ENCODE measurements around the gene TLR9. TPM values are rescaled to one million over a fixed set of nuclear protein-coding genes. Genes with fewer than 3 reads are reported as not detected.

TLR9 gene
- total and polyA plus RNA-seq, 12 donors, result 0.06 to 0.46 (median 0.28) TPM; not detected in 3

DNA sequence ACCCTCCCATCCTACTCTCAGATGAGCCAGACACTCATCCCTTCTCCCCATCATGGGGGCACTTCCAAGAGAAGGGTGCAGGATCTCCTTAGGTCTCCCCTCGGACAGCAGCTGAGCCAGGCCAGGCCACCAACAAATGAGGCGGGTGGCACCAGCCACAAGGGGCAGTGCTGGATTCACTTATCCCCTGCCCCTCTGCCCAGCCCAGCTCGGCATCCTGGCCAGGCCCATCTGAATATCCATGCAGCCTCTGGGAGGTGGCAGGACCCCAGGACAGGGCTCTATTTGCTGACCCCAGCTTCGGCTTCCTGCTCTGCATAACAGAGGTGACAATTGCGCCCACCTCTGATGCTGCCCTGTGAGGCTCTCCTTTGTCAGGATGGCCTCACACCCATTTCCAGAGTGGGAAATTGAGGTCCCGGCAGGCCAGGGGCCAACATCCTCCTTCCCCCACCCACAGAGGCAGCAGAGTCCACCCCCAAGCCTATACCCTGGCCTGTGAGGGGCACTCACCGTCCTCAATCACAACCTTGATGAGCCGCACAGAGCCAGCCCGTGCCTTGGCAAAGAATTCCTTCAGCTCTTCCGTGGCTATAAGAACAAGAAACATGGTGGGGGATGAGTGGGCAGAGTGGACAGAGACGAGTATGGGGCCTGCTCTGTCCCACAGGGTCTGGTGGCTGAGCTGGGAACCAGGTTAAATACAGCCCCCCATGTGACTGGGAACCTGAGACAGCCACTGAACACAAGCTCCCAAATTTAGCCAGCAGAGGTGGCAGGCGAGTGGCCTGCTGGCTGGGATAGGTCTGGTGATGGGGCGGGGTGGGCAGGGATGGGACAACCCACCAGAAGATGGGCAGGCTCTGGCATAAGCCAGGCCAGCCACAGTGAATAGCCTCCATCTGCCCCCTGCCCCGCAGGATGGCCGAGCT is 9.3 kb upstream of the TLR9 start:
- 59 to 73% methylated on average over 15 of the region's 15 CpGs for WGBS, 2 donors
- ATAC-seq (peak; percentile 1 to 55 (median 28)), DNase-seq (peak in 1 of 2 donors; percentile 69)
- Histone ChIP-seq H3K4me1 (peaks cover 25 to 74% (median 60%) of the 10 kb centered on the region in 9 donors), H3K4me3 (peak overlapping the region in 9 of 10 donors; percentile 18 to 50 (median 41)), H3K9me3 (no peaks in the 10 kb centered on the region), H3K36me3 (peaks cover 0 to 58% (median 32%) of the 10 kb centered on the region in 9 donors), H3K27ac (peak overlapping the region; percentile 24 to 96 (median 92)), H3K27me3 (no peaks in the 10 kb centered on the region)
- TF ChIP-seq, protein P1, sequence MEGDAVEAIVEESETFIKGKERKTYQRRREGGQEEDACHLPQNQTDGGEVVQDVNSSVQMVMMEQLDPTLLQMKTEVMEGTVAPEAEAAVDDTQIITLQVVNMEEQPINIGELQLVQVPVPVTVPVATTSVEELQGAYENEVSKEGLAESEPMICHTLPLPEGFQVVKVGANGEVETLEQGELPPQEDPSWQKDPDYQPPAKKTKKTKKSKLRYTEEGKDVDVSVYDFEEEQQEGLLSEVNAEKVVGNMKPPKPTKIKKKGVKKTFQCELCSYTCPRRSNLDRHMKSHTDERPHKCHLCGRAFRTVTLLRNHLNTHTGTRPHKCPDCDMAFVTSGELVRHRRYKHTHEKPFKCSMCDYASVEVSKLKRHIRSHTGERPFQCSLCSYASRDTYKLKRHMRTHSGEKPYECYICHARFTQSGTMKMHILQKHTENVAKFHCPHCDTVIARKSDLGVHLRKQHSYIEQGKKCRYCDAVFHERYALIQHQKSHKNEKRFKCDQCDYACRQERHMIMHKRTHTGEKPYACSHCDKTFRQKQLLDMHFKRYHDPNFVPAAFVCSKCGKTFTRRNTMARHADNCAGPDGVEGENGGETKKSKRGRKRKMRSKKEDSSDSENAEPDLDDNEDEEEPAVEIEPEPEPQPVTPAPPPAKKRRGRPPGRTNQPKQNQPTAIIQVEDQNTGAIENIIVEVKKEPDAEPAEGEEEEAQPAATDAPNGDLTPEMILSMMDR (IDR thresholded peaks at IDR 0.05), result peak in 5 of 9 donors; percentile 16 to 43 (median 29)
- intact Hi-C loops (cut with DNase I), result loop anchor here in 7 of 10 donors (5.0 to 10.0 kb wide), 7 partner anchors 38 to 220 kb away; partner anchors contain the start of genes WDR82 (in 5 of the 7), GLYCTK (in 1 of the 7), NISCH (in 1 of the 7) and TNNC1 (in 1 of the 7)

DNA sequence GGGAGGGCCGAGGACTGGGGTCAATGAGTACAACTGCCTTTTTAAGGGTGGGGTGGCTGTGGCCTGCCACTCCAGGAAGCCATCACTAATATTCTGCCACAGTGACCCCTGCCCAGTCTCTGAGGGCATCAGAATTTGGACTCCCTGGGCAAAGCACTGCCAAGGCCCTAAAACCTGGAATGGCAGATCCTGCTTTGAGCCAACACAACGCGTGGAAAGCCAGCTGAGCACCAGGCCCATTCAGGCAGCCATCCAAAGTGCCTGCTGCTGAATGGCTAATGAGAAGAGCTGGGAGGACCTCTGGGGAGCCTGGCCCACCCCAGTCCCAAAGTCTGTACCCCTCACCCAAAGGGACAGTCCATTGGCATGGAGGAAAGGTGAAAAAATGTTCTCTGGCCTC is 8.5 kb upstream of the TLR9 start:
- Histone ChIP-seq H3K4me3 (peak overlapping the region in 8 of 10 donors; percentile 19 to 50 (median 42)), H3K27me3 (no peaks in the 10 kb centered on the region), H3K9me3 (no peaks in the 10 kb centered on the region), H3K36me3 (peaks cover 0 to 67% (median 40%) of the 10 kb centered on the region in 9 donors), H3K4me1 (peaks cover 25 to 71% (median 57%) of the 10 kb centered on the region in 9 donors), H3K27ac (peak overlapping the region; percentile 24 to 96 (median 92))
- ATAC-seq, result peak in 7 of 8 donors; percentile 4 to 49 (median 20)
- TF ChIP-seq, protein P1 (IDR thresholded peaks at IDR 0.05), result no peak
- WGBS, 2 donors, result 44 to 69% methylated on average over 3 of the region's 3 CpGs
- peak in 1 of 2 donors; percentile 73 for DNase-seq
- intact Hi-C loops (cut with DNase I), result loop anchor here in 4 of 10 donors (2.0 to 10.0 kb wide), 6 partner anchors 43 to 221 kb away; partner anchors contain the start of genes NISCH (in 1 of the 4), TNNC1 (in 1 of the 4) and WDR82 (in 1 of the 4)

DNA sequence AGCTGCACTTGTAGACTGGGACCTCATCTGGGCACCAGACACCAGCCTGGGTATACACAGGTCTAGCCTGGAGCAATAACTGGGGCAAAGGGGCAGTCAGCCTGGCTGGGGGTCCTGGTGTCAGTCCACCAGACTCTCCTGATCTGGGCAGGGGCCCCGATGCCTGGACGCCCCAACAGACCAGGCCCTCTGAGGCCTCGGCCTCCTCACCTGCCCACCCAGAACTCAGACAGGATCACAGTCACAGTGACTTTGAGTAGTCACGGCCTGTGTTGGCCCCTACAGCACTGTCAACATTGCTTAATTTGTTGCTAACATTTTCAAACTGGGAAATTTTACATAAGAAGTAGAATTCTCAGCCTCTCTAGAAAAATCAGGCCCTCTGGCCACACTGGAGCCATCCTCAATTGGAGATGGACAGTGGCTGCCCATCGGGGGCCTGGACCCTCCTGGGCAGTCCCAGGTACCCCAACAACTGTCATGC is 7.7 kb upstream of the TLR9 start:
- no peaks in the 10 kb centered on the region for H3K27me3 ChIP-seq
- H3K36me3 ChIP-seq, result peaks cover 0 to 75% (median 48%) of the 10 kb centered on the region in 9 donors
- peak overlapping the region in 9 of 10 donors; percentile 44 to 96 (median 93) for H3K27ac ChIP-seq
- WGBS, 2 donors, result 89 to 91% methylated on average over 5 of the region's 5 CpGs
- no peaks in the 10 kb centered on the region for H3K9me3 ChIP-seq
- ATAC-seq (no peak), DNase-seq (no peak)
- peak overlapping the region in 7 of 10 donors; percentile 25 to 49 (median 38) for H3K4me3 ChIP-seq
- intact Hi-C loops (cut with DNase I), result loop anchor here in 4 of 10 donors (2.0 to 10.0 kb wide), 6 partner anchors 44 to 222 kb away; partner anchors contain the start of genes NISCH (in 1 of the 4), TNNC1 (in 1 of the 4) and WDR82 (in 1 of the 4)
- TF ChIP-seq, protein P1 (IDR thresholded peaks at IDR 0.05), result no peak
- peaks cover 25 to 65% (median 54%) of the 10 kb centered on the region in 9 donors for H3K4me1 ChIP-seq
